RWPE1 (cell line): ENCODE data around the gene HS6ST2.

Experiments used
- CTCF ChIA-PET: fragments of 350-600 bp; sonication (Branson Sonifier 250); formaldehyde crosslinking; extraction: SDS; loops from one replicate; lab custom pipeline; 2021; lab: Yijun Ruan, JAX
- POLR2A ChIA-PET: fragments of 400-600 bp; formaldehyde crosslinking; extraction: SDS; loops from one replicate; lab custom pipeline; 2020; ENCODE audit warnings: antibody characterized with exemption; ENCODE audit not compliant: low non-redundant PET; lab: Yijun Ruan, JAX
- DNase-seq: peaks from one replicate; pipeline ENCODE4 v3.0.0; 2012; ENCODE audit warnings: low spot score
- H3K27ac ChIP-seq: fragments of 450-650 bp; 2 replicates; pipeline ENCODE4 v1.5.1; 2017
- TF ChIP-seq, protein P1 (sequence below): fragments of 450-650 bp; conservative IDR thresholded peaks from 2 replicates; pipeline ENCODE4 v1.5.1; 2017; ENCODE audit warnings: low read depth, mild to moderate bottlenecking

The HS6ST2 gene

DNA sequence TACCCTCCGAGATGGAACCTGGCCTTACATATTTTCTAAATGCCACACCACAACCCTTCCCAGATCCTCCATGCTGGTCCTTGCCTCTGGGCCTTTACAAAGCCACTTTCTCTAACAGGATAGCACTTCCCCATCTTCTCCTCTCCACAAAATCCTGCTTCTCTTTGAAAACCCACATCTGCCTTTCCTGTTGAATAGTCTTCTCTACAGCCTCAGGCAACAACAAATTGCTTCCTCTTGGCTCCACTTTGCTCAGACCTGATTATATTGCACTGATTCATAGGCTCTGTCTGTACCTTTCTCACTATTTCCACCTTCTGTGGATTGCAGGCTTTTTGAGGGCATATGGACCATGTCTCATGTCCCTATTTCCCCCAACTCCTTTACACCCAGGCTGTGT, 265.9 kb downstream of the HS6ST2 start:
- no peak overlapping the region for H3K27ac ChIP-seq
- TF ChIP-seq, protein P1, sequence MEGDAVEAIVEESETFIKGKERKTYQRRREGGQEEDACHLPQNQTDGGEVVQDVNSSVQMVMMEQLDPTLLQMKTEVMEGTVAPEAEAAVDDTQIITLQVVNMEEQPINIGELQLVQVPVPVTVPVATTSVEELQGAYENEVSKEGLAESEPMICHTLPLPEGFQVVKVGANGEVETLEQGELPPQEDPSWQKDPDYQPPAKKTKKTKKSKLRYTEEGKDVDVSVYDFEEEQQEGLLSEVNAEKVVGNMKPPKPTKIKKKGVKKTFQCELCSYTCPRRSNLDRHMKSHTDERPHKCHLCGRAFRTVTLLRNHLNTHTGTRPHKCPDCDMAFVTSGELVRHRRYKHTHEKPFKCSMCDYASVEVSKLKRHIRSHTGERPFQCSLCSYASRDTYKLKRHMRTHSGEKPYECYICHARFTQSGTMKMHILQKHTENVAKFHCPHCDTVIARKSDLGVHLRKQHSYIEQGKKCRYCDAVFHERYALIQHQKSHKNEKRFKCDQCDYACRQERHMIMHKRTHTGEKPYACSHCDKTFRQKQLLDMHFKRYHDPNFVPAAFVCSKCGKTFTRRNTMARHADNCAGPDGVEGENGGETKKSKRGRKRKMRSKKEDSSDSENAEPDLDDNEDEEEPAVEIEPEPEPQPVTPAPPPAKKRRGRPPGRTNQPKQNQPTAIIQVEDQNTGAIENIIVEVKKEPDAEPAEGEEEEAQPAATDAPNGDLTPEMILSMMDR: no peak
- DNase-seq: no peak
- ChIA-PET CTCF (interaction anchor here (0.6 kb wide), 1 partner anchor 890 kb away, joined by 3 read pairs; no protein-coding TSS in a partner anchor), POLR2A (no interaction called here)

DNA sequence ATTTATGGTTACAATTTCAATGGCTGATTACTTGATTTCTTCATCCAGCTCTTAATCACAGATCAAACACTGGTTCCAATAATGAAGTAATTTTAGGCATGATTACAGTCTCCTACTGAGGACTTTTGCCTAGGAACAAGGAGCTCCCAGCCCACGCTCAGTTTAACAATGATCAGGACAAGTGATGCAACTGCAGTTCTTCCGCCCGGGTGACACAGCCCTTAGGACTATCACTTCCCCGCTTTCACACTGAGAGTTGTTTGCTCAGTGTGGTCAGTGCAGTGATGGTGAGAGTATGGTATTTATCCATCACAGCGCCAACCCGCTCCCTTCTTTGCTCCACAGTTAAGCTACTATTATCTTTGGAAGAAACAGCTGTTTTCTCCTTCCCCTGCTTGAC, 266.4 kb downstream of the HS6ST2 start:
- TF ChIP-seq, protein P1: no peak
- DNase-seq: no peak
- ChIA-PET POLR2A (no interaction called here), CTCF (interaction anchor here (0.6 kb wide), 1 partner anchor 890 kb away, joined by 3 read pairs; no protein-coding TSS in a partner anchor)
- no peak overlapping the region for H3K27ac ChIP-seq

DNA sequence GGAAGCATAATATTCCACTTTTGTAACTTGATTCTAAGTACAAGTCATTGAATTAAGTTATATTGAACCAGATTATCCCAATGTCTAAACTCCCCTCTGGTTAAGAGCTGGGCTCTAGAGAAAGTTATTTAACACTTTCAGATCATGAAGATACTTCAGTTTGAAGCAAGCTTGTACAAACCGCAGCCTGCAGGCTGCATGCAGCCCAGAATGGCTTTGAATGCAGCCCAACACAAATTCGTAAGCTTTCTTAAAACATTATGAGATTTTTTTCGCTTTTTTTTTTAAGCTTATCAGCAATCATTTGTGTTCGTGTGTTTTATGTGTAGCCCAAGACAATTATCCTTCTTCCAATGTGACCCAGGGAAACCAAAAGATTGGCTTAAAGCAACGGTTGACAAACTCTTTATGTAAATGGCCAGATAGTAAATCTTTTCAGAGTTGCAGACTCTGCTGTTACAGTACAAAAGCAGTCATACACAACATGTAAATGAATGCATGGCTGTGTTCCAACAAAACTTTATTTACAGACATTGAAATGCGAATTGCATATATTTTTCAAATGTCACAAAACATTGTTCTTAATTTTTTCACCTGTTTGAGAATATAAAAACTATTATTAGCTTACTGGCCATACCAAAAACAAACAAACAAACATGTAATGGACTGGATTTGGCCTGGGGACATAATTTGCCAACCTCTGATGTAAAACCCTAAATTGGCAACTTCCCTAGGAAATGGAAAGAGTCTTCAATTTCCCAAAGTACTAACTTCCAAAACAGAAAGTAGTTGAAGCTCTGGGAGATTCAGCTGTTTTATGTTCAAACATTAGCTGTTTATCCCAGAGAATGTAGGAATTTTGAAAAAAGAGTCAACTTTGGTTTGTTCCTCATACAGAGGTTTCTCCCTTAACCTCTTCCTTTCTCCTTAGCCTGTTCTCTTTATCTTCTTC, 268.5 kb downstream of the HS6ST2 start:
- TF ChIP-seq, protein P1: no peak
- H3K27ac ChIP-seq: no peak overlapping the region
- POLR2A ChIA-PET: no interaction called here
- CTCF ChIA-PET: no interaction called here
- no peak for DNase-seq

DNA sequence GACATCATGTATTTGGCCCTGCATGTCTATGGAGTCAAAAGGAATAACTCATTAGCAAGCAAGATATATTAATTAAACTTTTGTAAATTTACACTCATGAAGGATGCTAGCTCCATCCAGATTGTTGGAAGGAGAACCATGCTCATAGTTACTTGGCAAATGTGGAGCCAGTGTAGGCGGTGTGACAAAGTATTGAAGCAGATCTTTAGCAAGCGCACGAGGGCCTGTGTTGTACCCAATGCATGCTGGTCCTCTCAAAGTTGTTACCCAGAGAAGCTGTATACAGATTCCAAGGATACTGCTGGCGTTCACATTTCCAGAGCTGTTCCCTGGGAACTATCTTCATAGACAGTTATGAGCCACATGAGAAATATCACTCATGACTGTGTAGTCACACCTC, 273.2 kb downstream of the HS6ST2 start:
- TF ChIP-seq, protein P1: no peak
- no peak for DNase-seq
- ChIA-PET POLR2A (no interaction called here), CTCF (no interaction called here)
- no peak overlapping the region for H3K27ac ChIP-seq

DNA sequence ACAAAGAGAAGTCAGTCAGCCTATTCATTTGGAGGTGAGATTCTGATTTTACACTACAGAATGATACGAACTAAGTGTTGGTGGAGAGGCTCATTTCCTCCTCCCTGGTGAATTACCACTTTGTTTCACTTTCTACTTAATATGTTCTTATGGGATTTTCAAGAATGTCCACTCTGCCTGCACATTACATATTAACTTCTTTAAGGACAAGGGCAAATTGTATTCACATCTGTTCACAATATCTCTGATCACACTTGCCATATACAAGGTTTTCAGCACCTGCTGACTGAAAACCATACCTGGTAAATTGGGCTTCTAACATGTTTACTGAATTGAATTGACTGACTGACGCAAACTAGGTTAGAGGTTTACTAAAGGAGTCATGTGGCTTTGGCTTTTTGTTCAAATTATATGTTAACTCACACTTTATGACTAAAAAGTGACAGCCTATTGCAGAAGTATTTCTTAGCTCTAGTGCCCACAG, 281.2 kb downstream of the HS6ST2 start:
- CTCF ChIA-PET: no interaction called here

DNA sequence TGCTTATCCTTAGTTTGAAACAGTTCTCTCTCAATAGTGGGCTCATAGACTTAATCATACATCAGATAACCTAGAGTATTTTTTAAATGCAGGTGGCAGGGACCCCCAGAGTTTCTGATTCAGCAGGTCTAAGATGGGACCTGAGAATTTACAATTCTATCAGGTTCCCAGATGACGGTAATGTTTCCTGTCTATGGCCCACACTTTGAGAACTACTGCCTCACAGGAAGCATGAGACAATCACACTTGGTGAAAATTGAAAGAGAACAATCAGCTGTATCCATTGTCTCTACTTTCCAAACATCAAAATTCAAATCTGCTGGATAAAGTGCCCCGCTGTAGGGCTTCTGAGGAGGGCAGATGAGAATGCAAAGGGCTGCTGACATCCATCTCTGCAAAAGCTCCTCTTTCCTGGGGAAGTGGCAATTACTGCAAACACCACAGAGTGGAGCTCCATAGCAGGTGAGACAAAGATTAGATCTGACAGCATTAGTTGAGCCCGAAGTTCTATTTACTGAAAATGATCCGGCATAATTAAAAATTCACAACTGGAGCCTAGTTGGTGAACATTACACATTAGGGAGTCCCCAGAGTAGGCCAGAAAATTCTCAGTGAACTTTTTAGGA, 281.8 kb downstream of the HS6ST2 start:
- POLR2A ChIA-PET: no interaction called here

More for the DNA sequence above, 281.2 kb downstream of the HS6ST2 start:
- TF ChIP-seq, protein P1: no peak
- POLR2A ChIA-PET: no interaction called here
- no peak for DNase-seq
- H3K27ac ChIP-seq: no peak overlapping the region

More for the DNA sequence above, 281.8 kb downstream of the HS6ST2 start:
- TF ChIP-seq, protein P1: no peak
- H3K27ac ChIP-seq: no peak overlapping the region
- DNase-seq: no peak
- CTCF ChIA-PET: no interaction called here
